OCI-LY1 (cell line): ENCODE data around the gene ZNF324B.

Experiments used
- H2AFZ ChIP-seq: fragments of 200-600 bp; sonication (generic), shearing (Covaris generic); 2 replicates; pipeline ENCODE4 v1.6.0; 2014; ENCODE audit warnings: antibody characterized with exemption, mild to moderate bottlenecking, low read length
- H3F3A ChIP-seq: fragments of 200-600 bp; sonication (generic), shearing (Covaris generic); 2 replicates; pipeline ENCODE4 v1.6.0; 2014; ENCODE audit warnings: mild to moderate bottlenecking, antibody characterized with exemption, low read length, moderate library complexity; ENCODE audit not compliant: insufficient read depth
- H3K27ac ChIP-seq: fragments of 200-600 bp; sonication (generic); 2 replicates; pipeline ENCODE4 v1.5.1; 2014; ENCODE audit warnings: low read length, mixed run types, mild to moderate bottlenecking, low read depth; ENCODE audit not compliant: poor library complexity, severe bottlenecking
- H3K27me3 ChIP-seq: fragments of 200-600 bp; sonication (generic); 2 replicates; pipeline ENCODE4 v1.6.0; 2014; ENCODE audit warnings: antibody characterized with exemption, mild to moderate bottlenecking, low read length, moderate library complexity; ENCODE audit not compliant: insufficient read depth
- H3K36me3 ChIP-seq: fragments of 200-600 bp; sonication (generic); 2 replicates; pipeline ENCODE4 v1.6.1; 2014; ENCODE audit warnings: mild to moderate bottlenecking, antibody characterized with exemption, low read length, moderate library complexity, mixed read lengths; ENCODE audit not compliant: insufficient read depth
- H3K4me1 ChIP-seq: fragments of 200-600 bp; sonication (generic); 2 replicates; pipeline ENCODE4 v1.5.1; 2014; ENCODE audit warnings: mild to moderate bottlenecking, low read length, moderate library complexity; ENCODE audit not compliant: insufficient read depth, severe bottlenecking
- H3K4me2 ChIP-seq: fragments of 200-600 bp; sonication (generic), shearing (Covaris generic); 2 replicates; pipeline ENCODE4 v1.6.1; 2014; ENCODE audit warnings: low read length
- H3K4me3 ChIP-seq: fragments of 200-600 bp; sonication (generic); 2 replicates; pipeline ENCODE4 v1.5.1; 2014; ENCODE audit warnings: low read length, low read depth, mild to moderate bottlenecking, mixed read lengths; ENCODE audit not compliant: poor library complexity, severe bottlenecking
- H3K79me2 ChIP-seq: fragments of 200-600 bp; shearing (Covaris generic); 2 replicates; pipeline ENCODE4 v1.6.1; 2016; ENCODE audit warnings: mixed run types, low read length, mixed read lengths; ENCODE audit not compliant: insufficient read depth
- H3K9ac ChIP-seq: fragments of 200-600 bp; sonication (generic), shearing (Covaris generic); 2 replicates; pipeline ENCODE4 v1.6.1; 2014; ENCODE audit warnings: mild to moderate bottlenecking, low read length, mixed read lengths
- H3K9me2 ChIP-seq: fragments of 200-600 bp; sonication (generic), shearing (Covaris generic); 2 replicates; pipeline ENCODE4 v1.6.1; 2014; ENCODE audit warnings: low read depth, mild to moderate bottlenecking, low read length, mixed read lengths
- H3K9me3 ChIP-seq: fragments of 200-600 bp; shearing (Covaris generic); 2 replicates; pipeline ENCODE4 v1.6.1; 2014; ENCODE audit warnings: low read length, mixed read lengths
- H4K20me1 ChIP-seq: fragments of 200-600 bp; sonication (generic), shearing (Covaris generic); 2 replicates; pipeline ENCODE4 v1.6.0; 2016; ENCODE audit warnings: mild to moderate bottlenecking, low read length; ENCODE audit not compliant: insufficient read depth
- CTCF ChIP-seq: fragments of 200-600 bp; sonication (generic), shearing (Covaris generic); IDR thresholded peaks from 2 replicates; pipeline ENCODE4 v1.5.1; 2017; ENCODE audit warnings: mild to moderate bottlenecking, antibody characterized with exemption, low read length, moderate library complexity, mixed read lengths
- EZH2 ChIP-seq: fragments of 200-600 bp; sonication (generic), shearing (Covaris generic); IDR thresholded peaks from 2 replicates; pipeline ENCODE4 v1.8.0; 2017; ENCODE audit warnings: borderline replicate concordance, mixed run types, mild to moderate bottlenecking, antibody characterized with exemption, low read length, moderate library complexity, mixed read lengths

The ZNF324B gene

GRCh38 chr19:58409010-58409790 is 42.2 kb upstream of the ZNF324B start:
- Histone ChIP-seq H3K9me3 (no peaks in the 10 kb centered on the region), H3K4me1 (peaks cover 23% of the 10 kb centered on the region), H3K9me2 (no peaks in the 10 kb centered on the region), H3K4me3 (peak overlapping the region; percentile 90), H3F3A (no peaks in the 10 kb centered on the region), H3K79me2 (no peaks in the 10 kb centered on the region), H3K4me2 (peak overlapping the region; percentile 98), H3K27me3 (no peaks in the 10 kb centered on the region), H4K20me1 (no peaks in the 10 kb centered on the region), H3K36me3 (no peaks in the 10 kb centered on the region), H3K9ac (peak overlapping the region; percentile 87), H3K27ac (no peak overlapping the region), H2AFZ (no peak overlapping the region)
- TF ChIP-seq EZH2 (no peak), CTCF (no peak)

GRCh38 chr19:58416604-58417003 is 34.8 kb upstream of the ZNF324B start:
- Histone ChIP-seq H3K27ac (no peak overlapping the region), H3K9me2 (no peaks in the 10 kb centered on the region), H2AFZ (no peak overlapping the region), H3K4me2 (no peak overlapping the region), H4K20me1 (no peaks in the 10 kb centered on the region), H3K36me3 (peaks cover 46% of the 10 kb centered on the region), H3K9me3 (peaks cover 8% of the 10 kb centered on the region), H3K27me3 (no peaks in the 10 kb centered on the region), H3K79me2 (no peaks in the 10 kb centered on the region), H3F3A (no peaks in the 10 kb centered on the region), H3K4me1 (no peaks in the 10 kb centered on the region), H3K9ac (no peak overlapping the region), H3K4me3 (no peak overlapping the region)
- TF ChIP-seq EZH2 = no peak
- TF ChIP-seq CTCF = no peak

GRCh38 chr19:58417071-58417470 is 34.4 kb upstream of the ZNF324B start:
- H3F3A ChIP-seq = no peaks in the 10 kb centered on the region
- H3K27ac ChIP-seq = no peak overlapping the region
- H3K79me2 ChIP-seq = no peaks in the 10 kb centered on the region
- H3K27me3 ChIP-seq = no peaks in the 10 kb centered on the region
- H3K9me3 ChIP-seq = peaks cover 8% of the 10 kb centered on the region
- H4K20me1 ChIP-seq = no peaks in the 10 kb centered on the region
- no peaks in the 10 kb centered on the region for H3K4me1 ChIP-seq
- H2AFZ ChIP-seq = no peak overlapping the region
- TF ChIP-seq CTCF (no peak), EZH2 (no peak)
- no peak overlapping the region for H3K4me3 ChIP-seq
- no peak overlapping the region for H3K4me2 ChIP-seq
- H3K36me3 ChIP-seq = peaks cover 46% of the 10 kb centered on the region
- no peak overlapping the region for H3K9ac ChIP-seq
- no peaks in the 10 kb centered on the region for H3K9me2 ChIP-seq
